CD4-positive, alpha-beta T cell treated with Interleukin-17A for 4 hours (primary cell): ENCODE data around the gene CDKN1B.

Experiments
- DNase-seq: peaks from one replicate; pipeline ENCODE4 v3.0.0-alpha.2; 2020; ENCODE audit warnings: mixed read lengths

CDKN1B gene

DNA sequence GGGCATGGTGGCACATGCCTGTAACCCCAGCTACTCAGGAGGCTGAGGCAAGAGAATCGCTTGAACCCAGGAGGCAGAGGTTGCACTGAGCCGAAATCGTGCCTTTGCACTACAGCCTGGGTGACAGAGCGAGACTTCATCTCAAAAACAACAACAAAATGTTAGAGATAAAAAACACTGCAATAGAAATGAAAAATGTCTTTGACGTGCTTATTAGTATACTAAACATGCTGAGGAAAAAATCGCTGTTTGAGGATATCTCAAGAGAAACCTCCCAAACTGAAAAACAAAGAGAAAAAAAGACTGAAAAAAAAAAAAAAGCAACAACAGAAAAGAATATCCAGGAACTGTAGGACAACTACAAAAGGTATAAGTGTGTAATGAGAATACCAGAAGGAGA is 53.1 kb downstream of the CDKN1B start:
- no peak for DNase-seq
